Activated CD8-positive, alpha-beta memory T cell treated with anti-CD3 and anti-CD28 coated beads for 4 hours (primary cell): ENCODE results near the gene PRKG1.
"Not testable (repeated sequence)": the region's sequence is repeated elsewhere in the genome, so short reads cannot be mapped to it uniquely, and the experiment has no call there.

Experiments
- DNase-seq, 2 donors: peaks; one replicate each; pipeline ENCODE4 v3.0.0-alpha.2; 2020; ENCODE audit warnings: low read depth in 2 of 2

The PRKG1 gene

GRCh38 chr10:52115823-52116222 lies 1041.5 kb downstream of the PRKG1 start:
- DNase-seq, result no peak

GRCh38 chr10:52119507-52119906 lies 1045.2 kb downstream of the PRKG1 start:
- DNase-seq, result no peak

- no peak for DNase-seq
Observed at GRCh38 chr10:52121688-52122087, 1047.4 kb downstream of the PRKG1 start.

- no peak for DNase-seq
Observed at GRCh38 chr10:52128056-52128683, 1053.9 kb downstream of the PRKG1 start.

- DNase-seq, result no peak
Observed at GRCh38 chr10:52129410-52130178, 1055.3 kb downstream of the PRKG1 start.

- DNase-seq, result no peak
Observed at GRCh38 chr10:52135101-52135500, 1060.8 kb downstream of the PRKG1 start.

- no peak for DNase-seq
Observed at GRCh38 chr10:52136921-52137320, 1062.6 kb downstream of the PRKG1 start.

GRCh38 chr10:52143338-52143737 lies 1069.1 kb downstream of the PRKG1 start:
- DNase-seq, result no peak

- no peak for DNase-seq
Observed at GRCh38 chr10:52145636-52146035, 1071.3 kb downstream of the PRKG1 start.

- DNase-seq, result no peak
Observed at GRCh38 chr10:52146766-52147165, 1072.5 kb downstream of the PRKG1 start.

- no peak for DNase-seq
Observed at GRCh38 chr10:52170776-52171175, 1096.5 kb downstream of the PRKG1 start.

- no peak for DNase-seq
Observed at GRCh38 chr10:52172581-52172980, 1098.3 kb downstream of the PRKG1 start.

GRCh38 chr10:52185256-52185655 lies 1111.0 kb downstream of the PRKG1 start:
- no peak for DNase-seq

GRCh38 chr10:52187521-52188258 lies 1113.4 kb downstream of the PRKG1 start:
- DNase-seq, result no peak

GRCh38 chr10:52191049-52191448 lies 1116.8 kb downstream of the PRKG1 start:
- DNase-seq, result no peak

GRCh38 chr10:52194191-52194590 lies 1119.9 kb downstream of the PRKG1 start:
- DNase-seq, result no peak

GRCh38 chr10:52194716-52195115 lies 1120.4 kb downstream of the PRKG1 start:
- no peak for DNase-seq

GRCh38 chr10:52197098-52197497 lies 1122.8 kb downstream of the PRKG1 start:
- DNase-seq, result no peak

GRCh38 chr10:52198540-52198939 lies 1124.3 kb downstream of the PRKG1 start:
- DNase-seq, result no peak

- DNase-seq, result not testable (repeated sequence)
Observed at GRCh38 chr10:52204906-52205305, 1130.6 kb downstream of the PRKG1 start.

GRCh38 chr10:52208365-52208764 lies 1134.1 kb downstream of the PRKG1 start:
- no peak for DNase-seq

GRCh38 chr10:52210161-52210560 lies 1135.9 kb downstream of the PRKG1 start:
- DNase-seq, result no peak

GRCh38 chr10:52212062-52212461 lies 1137.8 kb downstream of the PRKG1 start:
- no peak for DNase-seq
